NCI-H2171 (cell line): Measurements from ENCODE around the gene COMMD1.
A peak's percentile ranks its signal among the peaks of the same experiment; 100 is the strongest.
"Not testable (repeated sequence)": the region's sequence is repeated elsewhere in the genome, so short reads cannot be mapped to it uniquely, and the experiment has no call there.

Experiments used
- DNase-seq: peaks from one replicate; lab custom pipeline; 2025; lab: John Stamatoyannopoulos, UW

The COMMD1 gene

DNA sequence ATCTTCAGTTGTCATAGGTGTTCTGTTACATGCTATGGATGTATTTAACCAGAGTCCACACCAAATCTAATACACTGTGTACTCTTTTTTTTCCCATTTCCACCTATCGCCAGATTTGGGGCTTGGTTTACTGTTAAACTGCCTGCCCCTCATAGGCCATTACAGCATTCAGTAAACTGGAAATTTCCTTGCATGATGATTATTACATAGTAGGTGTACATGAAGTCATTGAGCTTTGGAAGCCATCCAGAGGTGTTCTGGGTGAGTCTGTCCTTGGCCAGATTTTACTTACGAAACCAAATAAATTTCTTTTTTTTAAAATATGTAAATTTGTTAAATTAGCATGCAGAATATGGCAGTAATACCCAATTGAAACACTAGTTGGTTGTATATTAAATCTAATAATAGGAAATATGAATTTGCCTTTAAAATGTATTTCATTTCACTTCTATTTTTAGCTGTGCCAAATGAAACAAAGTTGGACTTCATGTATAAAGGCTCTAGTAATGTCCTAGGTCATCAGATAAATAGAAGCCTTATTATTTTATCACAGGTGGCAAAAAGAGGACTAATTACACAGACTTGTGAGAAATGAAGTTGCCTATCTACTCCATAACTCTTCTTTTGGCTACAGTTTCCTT, 60.7 kb downstream of the COMMD1 start:
- no peak for DNase-seq

DNA sequence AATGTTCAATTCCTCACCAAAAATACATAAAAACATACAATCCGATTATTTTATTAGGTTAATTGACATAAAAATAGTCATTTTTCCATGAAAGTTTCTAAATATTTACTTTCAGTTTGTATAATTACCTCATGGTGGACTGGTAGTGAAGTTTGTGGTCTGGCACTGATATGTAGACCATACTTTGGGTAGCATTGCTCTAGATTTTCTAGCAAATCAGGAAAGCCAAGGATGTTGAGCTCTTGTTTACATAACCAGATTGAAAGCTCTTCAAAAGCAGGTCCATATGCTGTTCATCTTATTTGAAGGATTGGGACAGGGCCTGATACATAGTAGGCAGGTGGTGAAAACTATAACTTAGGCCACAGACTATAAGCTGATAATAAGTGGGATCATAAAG, 61.8 kb downstream of the COMMD1 start:
- no peak for DNase-seq

DNA sequence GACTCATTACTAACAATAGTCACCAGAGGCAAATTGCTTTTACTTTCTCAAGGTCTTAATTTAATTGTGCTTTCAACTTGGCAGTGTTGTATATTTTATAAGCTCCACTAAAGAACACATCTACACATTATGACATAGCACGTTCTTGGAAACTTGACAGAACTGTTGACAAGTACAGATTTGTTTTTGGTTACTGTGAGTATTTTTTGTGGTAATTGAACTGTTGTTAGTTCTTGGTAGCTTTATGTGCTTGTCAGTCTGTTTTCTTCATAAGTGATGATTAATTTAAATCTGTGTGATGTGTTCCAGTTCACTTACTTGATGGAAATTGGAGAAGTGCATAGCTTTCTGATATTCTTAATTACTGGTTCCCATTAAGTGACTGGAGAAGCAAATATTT, 63.9 kb downstream of the COMMD1 start:
- no peak for DNase-seq

- DNase-seq = no peak
These were observed 65.5 kb downstream of the COMMD1 start for GRCh38 chr2:61970807-61971556.

DNA sequence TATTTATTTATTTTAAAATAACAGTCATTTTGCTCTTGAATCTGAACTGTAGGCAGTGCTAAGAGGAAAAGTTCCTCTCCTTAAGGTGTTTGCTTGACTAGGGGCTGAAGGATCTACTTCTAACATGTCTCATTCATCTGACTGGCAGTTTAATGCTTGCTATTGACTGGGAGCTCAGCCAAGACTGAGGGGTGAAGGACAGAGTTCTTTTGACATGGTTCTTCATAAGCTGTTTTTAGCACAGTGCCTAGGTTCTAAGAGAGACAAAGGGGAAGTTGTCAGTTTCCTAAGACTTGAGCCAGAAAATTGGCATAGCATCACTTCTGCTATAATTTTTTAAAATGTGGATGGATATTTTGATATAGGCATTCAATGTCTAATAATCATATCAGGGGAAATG, 73.0 kb downstream of the COMMD1 start:
- no peak for DNase-seq

DNA sequence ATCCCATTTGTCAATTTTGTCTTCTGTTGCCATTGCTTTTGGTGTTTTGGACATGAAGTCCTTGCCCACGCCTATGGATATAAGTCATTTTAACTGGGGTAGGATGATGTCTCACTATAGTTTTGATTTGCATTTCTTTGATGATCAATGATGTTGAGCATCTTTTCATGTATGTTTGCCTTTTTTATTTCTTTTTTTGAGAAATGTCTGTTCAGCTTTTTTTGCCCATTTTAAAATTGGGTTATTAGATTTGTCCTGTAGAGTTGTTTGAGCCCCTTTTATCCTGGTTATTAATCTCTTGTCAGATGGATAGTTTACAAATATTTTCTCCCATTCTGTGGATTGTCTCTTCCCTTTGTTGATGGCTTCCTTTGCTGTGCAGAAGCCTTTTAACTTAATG, 75.3 kb downstream of the COMMD1 start:
- DNase-seq = no peak

GRCh38 chr2:61984682-61985081, 79.2 kb downstream of the COMMD1 start:
- DNase-seq = no peak

GRCh38 chr2:61988462-61989366, 83.2 kb downstream of the COMMD1 start:
- DNase-seq = no peak

DNA sequence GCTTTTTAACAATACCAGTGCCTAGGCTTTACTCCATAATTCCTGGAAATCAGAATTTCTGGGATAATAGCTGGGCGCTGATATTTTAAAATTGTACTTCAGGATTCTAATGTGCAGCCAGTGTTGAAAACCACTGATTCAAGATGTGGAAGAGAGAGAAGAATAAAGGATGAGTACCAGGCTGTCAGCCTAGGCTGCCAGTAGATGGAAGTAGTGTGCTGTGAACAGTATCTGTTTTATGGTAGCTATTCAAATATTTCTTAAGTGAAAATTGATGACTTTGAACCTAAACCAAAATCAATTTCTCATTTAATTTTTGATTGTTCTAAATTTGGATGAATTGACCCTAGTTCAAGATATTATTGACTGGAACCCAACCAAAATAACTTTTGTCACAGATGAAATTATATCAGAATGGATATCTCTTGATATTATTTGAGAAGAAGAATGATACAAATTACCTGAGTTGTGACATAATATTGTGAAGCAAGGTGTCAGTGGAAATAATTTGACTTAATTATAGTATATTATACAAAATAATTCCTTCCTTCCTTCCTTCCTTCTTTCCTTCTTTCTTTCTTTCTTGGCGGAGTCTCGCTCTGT, 88.0 kb downstream of the COMMD1 start:
- no peak for DNase-seq

- no peak for DNase-seq
These were observed 89.1 kb downstream of the COMMD1 start for GRCh38 chr2:61994531-61994930.

- no peak for DNase-seq
These were observed 89.6 kb downstream of the COMMD1 start for GRCh38 chr2:61995065-61995464.

DNA sequence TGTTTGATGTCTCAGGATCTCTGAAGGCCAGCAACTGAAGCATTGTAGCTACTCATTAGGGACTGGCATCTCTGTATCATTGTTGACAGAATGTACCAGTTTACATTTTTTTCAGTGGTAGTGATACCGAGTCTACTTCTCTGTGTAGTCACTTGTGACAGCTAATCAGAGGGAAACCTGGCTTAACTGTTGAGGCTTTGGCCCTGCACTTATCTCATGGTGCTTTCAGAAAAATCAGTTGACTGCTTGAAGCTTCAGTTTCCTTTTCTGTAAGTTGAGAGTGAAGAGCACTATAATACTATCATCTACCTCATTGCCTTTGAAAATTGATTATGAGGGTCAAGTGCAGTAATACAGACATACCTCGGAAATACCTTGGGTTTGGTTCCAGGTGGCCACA, 90.0 kb downstream of the COMMD1 start:
- no peak for DNase-seq

DNA sequence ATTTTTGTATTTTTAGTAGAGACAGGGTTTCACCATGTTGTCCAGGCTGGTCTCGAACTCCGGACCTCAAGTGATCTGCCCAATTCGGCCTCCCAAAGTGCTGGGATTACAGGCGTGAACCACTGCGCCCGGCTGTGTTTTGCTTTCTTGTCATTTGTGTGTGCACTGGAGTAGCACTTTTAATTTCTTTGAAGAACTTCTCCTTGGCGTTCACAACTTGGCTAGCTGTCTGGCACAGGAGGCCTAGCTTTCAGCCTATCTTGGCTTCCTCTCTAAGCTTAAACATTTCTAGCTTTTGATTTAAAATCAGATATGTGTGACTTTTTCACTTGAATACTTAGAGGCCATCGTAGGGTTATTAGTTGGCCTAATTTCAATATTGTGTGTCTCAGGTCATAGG, 93.0 kb downstream of the COMMD1 start:
- no peak for DNase-seq

DNA sequence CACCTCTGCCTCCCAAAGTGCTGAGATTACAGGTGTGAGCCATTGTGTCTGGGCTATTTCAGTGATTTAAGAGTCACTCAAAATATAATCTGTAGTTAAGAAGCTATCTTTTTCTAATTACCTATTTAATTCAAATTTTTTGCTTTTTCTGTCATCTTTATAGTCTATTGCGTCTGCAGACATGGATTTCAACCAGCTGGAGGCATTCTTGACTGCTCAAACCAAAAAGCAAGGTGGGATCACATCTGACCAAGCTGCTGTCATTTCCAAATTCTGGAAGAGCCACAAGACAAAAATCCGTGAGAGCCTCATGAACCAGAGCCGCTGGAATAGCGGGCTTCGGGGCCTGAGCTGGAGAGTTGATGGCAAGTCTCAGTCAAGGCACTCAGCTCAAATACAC, 95.1 kb downstream of the COMMD1 start:
- DNase-seq = no peak

- no peak for DNase-seq
These were observed 96.0 kb downstream of the COMMD1 start for GRCh38 chr2:62001431-62001830.

- DNase-seq = not testable (repeated sequence)
These were observed 99.0 kb downstream of the COMMD1 start for GRCh38 chr2:62004428-62004827.

DNA sequence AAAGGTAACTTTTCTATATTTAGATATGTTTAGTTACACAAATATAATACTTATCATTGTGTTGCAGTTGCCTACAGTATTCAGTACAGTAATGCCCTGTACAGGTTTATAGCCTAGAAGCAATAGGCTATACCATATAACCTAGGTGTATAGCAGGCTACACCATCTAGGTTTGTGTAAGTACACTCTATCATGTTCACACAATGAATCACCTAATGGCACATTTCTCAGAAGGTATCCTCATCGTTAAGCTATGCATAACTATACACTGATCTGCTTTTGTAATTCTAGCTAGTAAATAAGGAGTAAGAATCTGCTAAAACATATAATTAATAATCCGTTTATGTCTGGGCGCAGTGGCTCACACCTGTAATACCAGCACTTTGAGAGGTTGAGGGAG, 102.1 kb downstream of the COMMD1 start:
- no peak for DNase-seq

GRCh38 chr2:62010632-62011256, 105.3 kb downstream of the COMMD1 start:
- no peak for DNase-seq

DNA sequence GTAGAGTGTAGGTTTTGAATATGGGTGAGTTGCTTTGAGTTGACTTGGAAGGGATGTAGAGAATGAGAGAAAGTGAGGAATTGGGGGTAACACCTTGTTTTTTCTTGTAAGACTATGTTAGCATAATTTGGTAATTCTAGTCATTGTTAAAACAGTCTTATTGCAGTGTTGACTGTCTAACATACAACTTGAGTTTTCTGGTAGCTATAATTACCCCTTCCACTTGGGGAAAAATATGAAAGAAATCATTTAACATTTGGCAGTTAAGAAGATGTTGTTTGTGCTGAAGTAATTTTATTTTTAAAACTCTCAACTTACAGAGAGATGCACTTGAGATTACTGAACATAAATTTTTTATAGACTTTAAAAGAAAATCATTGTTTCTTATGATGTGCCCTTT, 108.2 kb downstream of the COMMD1 start:
- DNase-seq = no peak

DNA sequence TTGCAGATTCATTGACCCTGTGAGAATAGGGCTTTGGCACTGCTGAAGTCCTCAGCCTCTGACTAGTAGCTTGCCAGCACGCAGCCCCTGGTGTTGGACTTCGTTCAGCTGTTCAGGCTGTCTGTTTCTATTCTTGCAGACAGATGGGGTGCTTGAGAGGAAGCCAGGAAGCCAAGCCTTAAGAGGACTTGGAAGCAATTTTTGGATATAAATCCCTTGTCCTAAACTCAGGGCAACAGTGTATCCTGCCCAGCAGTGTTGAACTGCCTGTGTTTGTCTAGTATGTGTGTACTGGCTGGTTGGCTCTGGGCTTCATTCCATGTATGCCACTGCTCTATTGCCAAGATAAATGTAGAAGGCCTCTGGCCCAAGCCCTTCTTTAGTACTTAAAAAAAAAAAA, 108.6 kb downstream of the COMMD1 start:
- DNase-seq = peak; percentile 74

DNA sequence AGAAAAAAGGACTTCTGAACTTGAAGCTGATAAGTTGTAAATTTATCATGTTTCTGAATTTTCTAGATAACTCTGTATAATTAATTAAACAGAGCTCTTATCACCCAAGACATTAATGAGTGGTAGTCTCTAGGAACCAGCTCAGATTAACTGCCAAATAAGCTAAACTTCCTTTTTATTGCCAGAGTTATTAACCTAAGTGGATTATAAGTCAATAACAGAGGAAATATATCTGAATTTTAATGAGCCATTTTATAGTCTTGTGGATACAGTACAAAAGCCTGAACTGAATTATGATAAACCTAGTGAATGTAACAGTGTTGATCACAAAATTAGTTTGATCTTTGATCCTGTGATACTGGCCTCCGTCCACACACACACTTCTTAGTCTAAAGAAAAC, 111.5 kb downstream of the COMMD1 start:
- DNase-seq = no peak

GRCh38 chr2:62029910-62030309, 124.4 kb downstream of the COMMD1 start:
- DNase-seq = no peak
